VCaP (cell line): ENCODE data around the gene TMEM74B.

ENCODE experiments used
- H3K27ac ChIP-seq: fragments of 450-650 bp; 2 replicates; pipeline ENCODE4 v1.5.1; 2017
- CTCF ChIP-seq: fragments of 450-650 bp; conservative IDR thresholded peaks from 2 replicates; pipeline ENCODE4 v1.5.1; 2017; ENCODE audit warnings: mild to moderate bottlenecking, moderate library complexity

The TMEM74B gene

DNA sequence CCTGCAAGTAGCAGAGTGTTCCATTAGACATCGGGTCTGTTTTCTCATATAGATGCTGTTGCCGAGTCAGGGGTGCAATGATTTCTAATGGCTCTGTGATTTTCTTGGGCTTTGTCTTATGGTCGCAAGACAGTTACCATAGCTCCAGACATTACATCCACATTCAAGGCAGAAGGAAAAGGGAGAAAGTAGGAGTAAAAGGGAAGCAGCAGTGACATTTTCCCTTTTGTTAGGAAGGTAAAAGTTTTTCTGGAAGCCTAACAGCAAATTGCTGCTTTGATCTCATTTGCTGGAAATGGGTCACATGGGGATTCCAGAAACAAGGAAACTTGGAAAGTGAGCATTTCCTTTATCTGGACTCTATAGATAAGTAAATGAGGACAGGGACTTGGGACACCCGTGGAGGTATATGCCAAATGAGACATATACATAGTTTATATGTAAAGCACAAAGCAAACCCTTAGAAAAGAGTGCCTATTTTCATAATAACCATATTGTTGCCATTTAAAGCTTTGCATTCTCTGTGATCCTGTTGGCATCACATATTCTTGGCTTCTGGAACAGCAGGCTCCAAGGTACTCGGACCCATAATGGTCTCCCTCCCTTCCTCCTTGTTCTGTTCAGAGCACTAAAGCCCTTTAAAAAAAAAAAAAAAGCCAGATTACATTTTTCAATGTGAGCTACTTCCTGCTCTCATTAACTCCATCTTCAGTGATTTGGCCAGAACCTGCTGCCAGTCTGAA is 18.2 kb upstream of the TMEM74B start, which contains the start of gene C20orf202:
TSS of gene C20orf202 (plus strand) at position 693 of the 743 bp plus-strand sequence. CDS start 132 bp downstream, outside the sequence.
- no peak within 1 kb of the TSS for H3K27ac ChIP-seq
- TF ChIP-seq CTCF: no peak

DNA sequence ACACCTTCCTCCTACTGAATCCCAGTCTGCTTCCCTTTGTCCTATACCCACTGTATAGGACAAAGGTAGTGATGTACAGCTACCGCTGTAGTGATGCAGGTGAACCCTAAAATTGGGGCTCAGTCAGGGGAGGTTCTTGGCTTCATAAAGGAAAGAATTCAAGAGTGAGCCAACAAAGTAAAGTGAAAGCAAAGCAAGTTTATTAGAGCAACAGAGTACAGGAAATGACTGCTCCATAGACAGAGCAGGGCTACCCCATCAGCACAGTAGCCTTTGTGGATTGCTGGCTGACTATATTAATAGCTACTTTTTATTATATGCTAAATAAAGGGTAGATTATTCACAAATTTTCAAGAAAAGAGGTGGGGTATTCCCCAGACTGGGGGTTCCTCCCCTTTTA is 15.2 kb upstream of the TMEM74B start:
- no peak for TF ChIP-seq CTCF
- H3K27ac ChIP-seq: no peak overlapping the region

DNA sequence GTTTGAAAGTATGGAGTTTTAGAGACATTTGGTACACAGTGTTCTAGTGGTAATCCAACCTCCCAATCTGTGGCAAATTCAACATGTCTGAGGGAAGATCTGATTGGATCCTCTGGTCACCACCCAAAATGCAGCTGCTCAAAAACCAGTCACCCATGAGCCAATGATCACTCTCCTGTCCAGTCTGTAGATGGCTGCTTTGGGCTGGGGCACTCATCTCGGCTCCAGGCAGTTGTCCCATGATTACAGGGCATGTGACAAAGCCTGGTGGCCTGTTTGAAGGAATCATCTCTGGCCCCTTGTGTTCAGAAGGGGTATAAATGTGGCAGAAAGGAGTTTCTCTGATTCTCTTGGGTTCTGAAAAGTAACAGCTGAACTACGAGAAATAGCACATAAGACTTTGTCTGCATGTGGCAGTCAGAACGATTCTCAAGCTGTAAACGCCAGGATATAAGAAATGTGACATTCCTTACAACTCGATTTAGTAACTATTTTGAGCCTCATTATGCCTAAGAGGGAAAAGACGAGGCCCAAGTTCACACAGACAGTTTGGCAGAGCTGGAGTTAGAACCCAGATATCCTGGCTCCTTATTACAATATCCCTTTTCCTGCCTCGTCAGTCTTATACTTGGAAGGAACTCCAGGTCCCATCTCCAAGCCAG is 14.6 kb upstream of the TMEM74B start:
- no peak for TF ChIP-seq CTCF
- no peak overlapping the region for H3K27ac ChIP-seq

DNA sequence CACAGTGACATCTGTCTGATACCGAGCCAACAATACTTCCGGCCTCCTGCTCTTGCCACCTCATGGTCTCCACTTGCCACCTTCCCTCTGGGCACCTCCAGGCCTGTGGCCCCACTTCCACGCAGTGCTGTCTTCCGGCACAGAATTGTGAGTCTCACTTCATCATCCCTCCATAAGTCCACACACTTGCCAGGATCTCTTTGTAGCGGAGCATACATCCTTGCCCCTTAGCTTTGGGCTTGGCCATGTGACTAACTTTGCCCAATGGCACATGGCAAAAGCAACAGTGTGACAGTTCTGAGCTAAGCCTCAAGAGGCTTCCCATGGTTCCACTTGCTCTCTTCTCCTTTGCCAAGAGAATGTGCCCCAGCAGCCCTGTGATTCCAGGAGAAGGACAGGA is 14.0 kb upstream of the TMEM74B start:
- no peak overlapping the region for H3K27ac ChIP-seq
- TF ChIP-seq CTCF: no peak

DNA sequence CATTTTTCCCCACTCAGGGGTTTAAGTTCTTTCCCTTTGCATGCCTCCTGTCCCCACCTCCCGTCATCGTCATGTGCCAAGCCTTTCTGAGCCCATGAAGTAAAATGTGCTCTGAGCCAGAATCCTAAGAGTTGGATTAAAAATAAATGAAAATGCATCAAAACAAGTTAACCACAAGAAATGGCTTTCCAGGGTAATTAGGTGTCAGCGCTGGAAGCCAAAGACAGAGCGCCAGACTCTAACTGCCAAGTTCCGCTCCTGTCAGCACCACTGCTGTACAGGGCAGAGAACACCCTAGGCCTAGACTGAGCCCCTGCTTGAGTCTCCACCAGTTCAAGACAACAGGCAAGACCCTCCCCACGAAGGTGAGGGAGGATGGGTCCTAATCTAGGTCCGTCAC is 13.0 kb upstream of the TMEM74B start:
- H3K27ac ChIP-seq: no peak overlapping the region
- no peak for TF ChIP-seq CTCF

GRCh38 chr20:1196634-1197033 is 11.9 kb upstream of the TMEM74B start:
- no peak for TF ChIP-seq CTCF
- no peak overlapping the region for H3K27ac ChIP-seq

- H3K27ac ChIP-seq: no peak overlapping the region
- TF ChIP-seq CTCF: no peak
These were observed 10.4 kb upstream of the TMEM74B start for GRCh38 chr20:1195226-1195625.
